ENCODE data around the gene LMF1.

The LMF1 gene

GRCh38 chr16:945271-946047 is 25.3 kb downstream of the LMF1 start:
- no peak for DNase-seq

- no peak for DNase-seq
Measured at GRCh38 chr16:943971-944370, 26.8 kb downstream of the LMF1 start.

GRCh38 chr16:942436-943060 is 28.2 kb downstream of the LMF1 start:
- no peak for DNase-seq

DNA sequence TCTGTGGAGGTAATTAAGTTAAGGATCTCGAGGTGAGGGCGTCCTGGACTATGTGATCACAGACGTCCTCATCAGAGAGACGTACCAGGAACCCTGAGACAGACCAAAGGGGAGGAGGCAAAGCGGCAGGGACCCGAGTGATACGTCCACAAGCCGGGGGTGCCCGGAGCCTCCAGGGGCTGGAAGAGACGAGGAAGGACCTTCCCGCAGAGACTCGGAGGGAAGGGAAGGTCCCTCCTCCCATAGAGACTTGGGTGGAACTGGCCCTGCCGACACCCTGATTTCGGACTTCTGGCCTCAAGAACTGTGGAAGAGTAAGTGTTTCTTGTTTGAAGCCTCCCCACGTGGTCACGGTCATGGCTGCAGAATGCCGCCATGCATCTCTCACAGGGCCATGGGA is 30.8 kb downstream of the LMF1 start:
- no peak for DNase-seq

GRCh38 chr16:939311-939710 is 31.5 kb downstream of the LMF1 start:
- DNase-seq = no peak

DNA sequence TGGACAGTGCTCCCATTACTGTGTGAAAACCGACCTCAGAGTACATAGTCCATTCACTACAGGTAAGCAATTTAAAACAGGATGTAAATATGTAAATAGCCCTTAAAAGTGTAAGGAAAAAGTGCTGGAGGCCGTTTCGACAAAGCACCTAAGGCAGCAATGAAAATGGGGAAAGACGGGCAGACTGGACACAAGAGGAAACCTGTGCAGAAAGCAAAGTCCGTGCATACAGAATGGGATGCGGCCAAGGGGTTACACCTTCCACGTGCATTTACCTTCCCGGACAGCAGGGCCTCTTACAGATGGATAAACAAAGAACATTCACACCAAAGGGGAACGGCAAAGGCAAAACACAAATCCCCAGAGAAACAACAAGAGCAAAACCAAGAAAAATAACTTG is 32.0 kb downstream of the LMF1 start:
- no peak for DNase-seq

- DNase-seq = no peak
Measured at GRCh38 chr16:938136-938535, 32.6 kb downstream of the LMF1 start.

DNA sequence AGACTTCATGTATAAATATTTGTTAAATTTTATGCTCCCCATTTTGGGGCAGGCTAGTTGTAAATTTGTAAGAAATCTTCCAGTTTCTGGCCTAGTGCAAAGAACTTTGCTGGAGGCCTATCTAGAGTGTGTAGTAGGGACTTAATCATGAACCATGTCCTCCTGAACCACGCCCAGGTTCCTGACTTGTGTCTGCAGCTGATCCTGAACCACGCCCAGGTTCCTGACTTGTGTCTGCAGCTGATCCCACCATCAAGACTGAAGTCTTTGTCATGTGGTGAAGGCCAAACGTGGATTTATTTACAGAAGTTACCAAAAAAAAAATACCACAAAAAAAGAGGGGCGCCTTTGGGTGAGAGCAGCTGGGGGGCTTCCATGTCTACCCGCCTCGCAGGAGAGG is 33.1 kb downstream of the LMF1 start:
- DNase-seq = no peak

- DNase-seq = no peak
Measured at GRCh38 chr16:937311-937710, 33.5 kb downstream of the LMF1 start.

- DNase-seq = no peak
Measured at GRCh38 chr16:935684-936083, 35.1 kb downstream of the LMF1 start.

- DNase-seq = no peak
Measured at GRCh38 chr16:934178-934577, 36.6 kb downstream of the LMF1 start.

DNA sequence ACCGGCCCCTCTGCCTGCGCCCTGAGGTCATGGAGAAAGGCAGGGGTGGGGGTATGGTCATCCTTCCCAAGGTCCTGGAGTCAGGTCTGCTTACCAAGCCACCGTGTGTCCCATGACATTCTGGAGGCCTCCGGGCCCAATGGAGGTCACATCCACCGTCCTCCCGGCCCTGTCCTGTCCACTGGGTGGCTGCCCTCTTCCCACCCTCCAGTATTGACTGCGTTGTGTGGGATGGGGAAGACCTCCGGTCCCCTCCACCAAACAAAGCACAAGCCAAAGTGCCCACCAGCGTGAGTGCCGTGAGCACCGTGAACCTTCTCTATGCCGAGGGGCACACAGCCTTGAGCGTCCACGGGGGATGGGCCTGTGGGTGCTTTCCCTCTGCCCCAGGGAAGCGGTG is 37.2 kb downstream of the LMF1 start:
- no peak for DNase-seq

DNA sequence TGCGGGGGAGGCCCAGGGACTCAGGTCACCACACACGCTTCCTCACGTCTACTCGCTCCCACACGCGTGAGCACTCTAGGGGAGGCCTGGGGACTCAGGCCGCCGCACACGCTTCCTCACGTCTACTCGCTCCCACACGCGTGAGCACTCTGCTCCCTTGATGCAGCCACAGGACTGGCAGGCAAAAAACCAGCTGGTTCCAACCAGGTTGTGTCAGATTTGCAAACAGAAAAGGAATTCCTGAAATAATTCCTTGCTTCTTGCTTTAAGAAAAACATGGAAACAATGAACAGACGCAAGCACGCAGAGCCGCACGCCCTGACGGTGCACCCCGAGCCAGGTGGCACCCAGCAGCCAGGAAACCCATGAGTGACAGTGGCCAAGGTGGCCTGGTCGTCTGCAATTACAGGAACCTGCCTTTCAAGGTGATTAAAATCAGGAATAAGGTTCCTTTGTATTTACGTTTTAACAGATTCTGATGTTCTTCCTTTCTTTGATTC is 37.9 kb downstream of the LMF1 start:
- no peak for DNase-seq

DNA sequence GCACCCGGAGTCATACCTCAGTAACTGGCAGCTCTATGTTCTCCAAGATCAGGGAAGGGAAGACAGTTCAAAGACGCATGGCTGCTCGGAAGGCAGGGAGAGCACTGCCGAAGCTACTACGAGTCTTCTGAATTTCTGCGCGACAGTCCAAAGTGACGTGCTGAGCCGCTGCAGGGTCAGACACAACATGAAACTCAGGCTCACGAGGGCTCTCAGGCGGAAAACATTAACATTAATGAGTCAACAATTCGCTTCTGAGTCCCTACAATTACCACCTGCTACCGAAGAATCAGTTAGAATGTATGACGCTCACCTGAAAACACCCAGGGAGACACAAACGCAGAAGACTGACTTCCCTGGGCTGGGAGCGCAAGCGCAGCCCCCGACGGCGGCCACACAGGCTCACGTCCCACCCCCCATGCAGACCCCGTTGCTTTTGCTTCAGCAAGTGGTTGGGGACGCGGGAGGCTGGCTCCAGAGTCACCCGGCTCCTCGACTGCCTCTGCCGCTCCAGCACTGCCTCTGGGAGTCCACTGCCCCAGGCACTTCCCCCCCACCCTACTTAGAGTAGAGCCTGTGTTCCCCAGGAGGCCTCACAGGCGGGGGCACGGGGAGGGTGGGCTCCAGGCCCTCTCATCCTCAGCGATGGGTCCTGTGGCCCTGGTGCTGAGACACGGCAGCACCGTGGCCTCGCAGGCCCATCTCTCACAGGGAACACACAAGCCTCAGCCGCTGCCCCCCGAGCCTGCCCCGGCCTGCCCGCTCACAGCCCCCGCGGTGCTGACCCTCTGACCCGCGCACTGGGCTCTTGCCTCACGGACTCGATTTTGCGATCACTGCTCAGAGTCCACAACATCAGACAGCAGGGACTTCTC is 38.9 kb downstream of the LMF1 start:
- DNase-seq = no peak

DNA sequence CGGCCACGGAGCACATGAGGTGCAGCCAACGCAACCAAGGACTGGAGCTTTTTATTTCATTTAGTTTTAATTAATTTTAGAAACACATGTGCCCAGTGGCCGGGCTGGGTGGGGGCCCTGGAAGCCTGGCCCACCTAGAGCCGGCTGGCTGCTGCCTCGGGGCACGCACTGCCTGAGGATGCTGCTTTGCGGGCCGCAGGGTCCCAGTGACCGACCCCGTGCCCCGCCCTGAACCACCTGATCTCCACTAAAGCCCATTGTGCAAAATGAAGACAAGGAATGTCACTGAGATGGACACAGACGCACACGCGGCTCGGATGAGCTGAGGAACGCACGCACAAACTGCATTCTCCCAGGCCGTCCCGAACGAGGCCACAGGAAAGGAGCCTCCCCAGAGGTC is 39.6 kb downstream of the LMF1 start:
- no peak for DNase-seq

- DNase-seq = no peak
Measured at GRCh38 chr16:930511-930910, 40.3 kb downstream of the LMF1 start.

GRCh38 chr16:930076-930475 is 40.7 kb downstream of the LMF1 start:
- no peak for DNase-seq

DNA sequence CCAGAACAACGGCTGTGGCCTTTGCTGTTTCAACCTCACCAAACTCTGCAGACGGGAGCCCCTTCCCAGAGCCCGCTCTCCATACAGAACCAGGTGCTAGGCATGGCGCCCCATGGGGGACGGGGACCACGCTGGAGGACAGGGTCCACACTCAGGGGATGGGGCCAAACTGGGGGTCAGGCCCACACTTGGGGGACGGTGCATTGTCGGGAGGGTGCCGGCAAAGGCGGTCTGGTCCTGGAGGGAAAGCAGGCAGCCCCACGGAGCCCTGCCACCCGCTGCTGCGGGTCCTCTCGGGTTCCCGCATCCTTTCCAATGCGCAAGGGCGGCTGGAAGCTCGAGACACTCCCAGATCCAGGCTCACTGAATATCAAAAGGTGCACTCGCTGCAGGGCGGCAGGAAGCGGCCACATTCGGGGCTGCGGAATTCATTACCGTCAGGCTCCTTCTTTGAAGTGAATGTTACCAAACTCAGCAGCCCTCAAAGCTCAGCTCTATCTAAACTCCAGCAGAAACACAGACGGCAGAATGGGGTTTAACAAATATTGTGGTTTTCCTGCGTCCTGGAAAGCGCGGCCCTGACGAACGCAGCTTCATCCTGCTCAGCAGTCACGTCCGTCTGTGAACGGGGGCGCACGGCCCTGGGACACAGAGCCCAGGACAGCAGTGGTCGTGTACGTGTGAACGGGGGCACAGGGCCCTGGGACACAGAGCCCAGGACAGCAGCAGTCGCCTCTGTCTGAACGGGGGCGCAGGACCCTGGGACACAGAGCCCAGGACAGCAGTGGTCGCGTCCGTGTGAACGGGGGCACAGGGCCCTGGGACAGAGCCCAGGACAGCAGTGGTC is 41.3 kb downstream of the LMF1 start:
- DNase-seq = no peak

GRCh38 chr16:928526-928925 is 42.3 kb downstream of the LMF1 start:
- no peak for DNase-seq

GRCh38 chr16:927931-928330 is 42.9 kb downstream of the LMF1 start:
- DNase-seq = no peak

DNA sequence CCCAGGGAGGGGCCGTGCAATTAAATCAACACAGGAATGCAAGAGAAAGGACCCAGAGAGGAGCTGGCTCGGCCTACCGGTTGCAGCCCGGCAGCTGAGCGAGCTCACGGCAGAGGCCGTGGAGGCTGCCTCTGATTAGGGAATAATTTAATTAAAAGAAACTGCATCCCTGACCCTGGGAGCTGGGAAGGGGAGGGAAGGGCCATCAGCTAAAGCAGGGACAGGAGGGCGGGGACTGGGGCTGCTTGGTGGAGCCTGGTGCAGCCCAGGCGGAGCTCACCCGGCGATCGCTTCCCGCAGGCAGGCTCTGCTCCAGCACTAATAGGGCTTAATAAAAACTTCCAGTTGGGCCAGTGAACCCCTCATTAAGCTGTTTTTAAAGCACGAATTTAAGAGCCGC is 43.4 kb downstream of the LMF1 start:
- DNase-seq = no peak

DNA sequence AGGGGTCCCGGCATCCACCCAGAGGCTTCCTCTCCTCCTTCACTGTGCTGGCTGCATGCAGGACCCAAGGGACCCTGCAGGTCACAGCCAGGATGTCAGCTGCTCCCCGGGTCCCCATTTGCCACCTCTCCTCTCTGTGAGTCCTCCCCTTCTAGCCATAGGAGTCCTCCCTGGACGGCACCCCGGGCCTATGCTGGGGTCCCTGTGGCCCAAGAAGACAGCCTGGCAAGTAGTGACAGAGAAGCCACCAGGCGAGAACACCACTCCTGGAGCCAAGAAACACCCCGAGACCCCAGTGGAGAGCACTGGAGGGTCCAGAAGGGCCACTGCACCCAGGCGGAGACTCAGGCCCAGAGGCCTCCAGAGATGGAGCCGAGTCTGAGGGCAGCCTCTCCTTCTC is 44.1 kb downstream of the LMF1 start:
- DNase-seq = no peak

- no peak for DNase-seq
Measured at GRCh38 chr16:924806-925205, 46.0 kb downstream of the LMF1 start.
